GM12878 (cell line): ENCODE results near the gene ZSCAN20. TPM values are rescaled to one million over a fixed set of nuclear protein-coding genes. Genes with fewer than 3 reads are reported as not detected.

ENCODE experiments used
- ATAC-seq: fragments of 200-7000 bp; cut with Tn5 transposase; 3 replicates; pipeline ENCODE4 v1.9.1; 2020; ENCODE audit warnings: mild to moderate bottlenecking, moderate library complexity
- BruUV-seq: library from RNA; stranded (reverse); fragments of 400-500 nt; replicated peaks from 2 replicates; lab custom pipeline; 2021; lab: Mats Ljungman, UMichigan
- CTCF ChIA-PET: fragments of 300-600 bp; sonication (Branson Sonifier 250); formaldehyde crosslinking; extraction: SDS; loops from one replicate; lab custom pipeline; 2021; ENCODE audit warnings: inconsistent platforms; lab: Yijun Ruan, JAX
- POLR2A ChIA-PET: fragments of 350-600 bp; formaldehyde crosslinking; extraction: SDS; loops from one replicate; lab custom pipeline; 2021; ENCODE audit warnings: inconsistent platforms; lab: Charles Lee
- RAD21 ChIA-PET: fragments of 300-600 bp; sonication (Branson Sonifier 250); formaldehyde crosslinking; loops from one replicate; lab custom pipeline; 2023; ENCODE audit warnings: antibody characterized with exemption; ENCODE audit not compliant: unreplicated experiment; lab: Charles Lee
- SMC1A ChIA-PET: fragments of 300-600 bp; sonication (Branson Sonifier 250); formaldehyde crosslinking; loops from one replicate; lab custom pipeline; 2023; ENCODE audit not compliant: unreplicated experiment, uncharacterized antibody; lab: Charles Lee
- DNase-seq: peaks from one replicate; pipeline ENCODE4 v3.0.0-alpha.2; 2011; ENCODE audit warnings: low read depth, low spot score
- FAIRE-seq: peaks from 3 replicates; lab custom pipeline; 2011; peaks lifted over from hg19 to GRCh38; lab: Jason Lieb, UNC
- H2AFZ ChIP-seq: 2 replicates; pipeline ENCODE4 v1.6.0; 2011; ENCODE audit warnings: low read depth, low read length, control low read depth; ENCODE audit not compliant: control insufficient read depth
- H3K27ac ChIP-seq: 2 replicates; pipeline ENCODE4 v1.5.1; 2011; ENCODE audit warnings: control low read depth; ENCODE audit not compliant: control insufficient read depth, insufficient read depth
- H3K27me3 ChIP-seq, 2 experiments: replicated peaks in 1 of 2; 2 replicates each; pipeline versions ENCODE4 v1.6.0 to v1.6.1; 2011; ENCODE audit warnings: low read length in 1 of 2; ENCODE audit not compliant: control insufficient read depth in 2 of 2, insufficient read depth in 2 of 2
- H3K36me3 ChIP-seq, 2 experiments: 2 replicates each; pipeline ENCODE4 v1.5.1; 2011; ENCODE audit warnings: low read length in 1 of 2; ENCODE audit not compliant: control insufficient read depth in 2 of 2, insufficient read depth in 2 of 2
- H3K4me1 ChIP-seq: 2 replicates; pipeline ENCODE4 v1.6.1; 2011; ENCODE audit warnings: mild to moderate bottlenecking, low read length, moderate library complexity, mixed read lengths; ENCODE audit not compliant: control insufficient read depth, insufficient read depth
- H3K4me2 ChIP-seq: 2 replicates; pipeline ENCODE4 v1.6.0; 2011; ENCODE audit warnings: control low read depth; ENCODE audit not compliant: control insufficient read depth, insufficient read depth
- H3K4me3 ChIP-seq: fragments of 200-600 bp; sonication (generic); 2 replicates; pipeline ENCODE4 v1.5.1; 2016
- H3K79me2 ChIP-seq: 2 replicates; pipeline ENCODE4 v1.6.0; 2011; ENCODE audit warnings: low read length; ENCODE audit not compliant: control insufficient read depth, insufficient read depth
- H3K9ac ChIP-seq: 2 replicates; pipeline ENCODE4 v1.8.0; 2011; ENCODE audit warnings: low read length, control low read depth, mixed read lengths; ENCODE audit not compliant: control insufficient read depth, insufficient read depth
- H3K9me3 ChIP-seq: replicated peaks from 3 replicates; pipeline ENCODE4 v1.5.1; 2011; ENCODE audit warnings: mild to moderate bottlenecking, low read length; ENCODE audit not compliant: control insufficient read depth, insufficient read depth
- H4K20me1 ChIP-seq: 2 replicates; pipeline ENCODE4 v1.6.0; 2011; ENCODE audit not compliant: control insufficient read depth, insufficient read depth
- CTCF ChIP-seq, 3 experiments: IDR thresholded peaks in 2 of 3; conservative IDR thresholded peaks in 1 of 3; 2 replicates each; pipeline ENCODE4 v1.5.1; 2011; ENCODE audit warnings: low read depth in 3 of 3, low read length in 3 of 3, mild to moderate bottlenecking in 3 of 3, control low read depth in 2 of 3, moderate library complexity in 2 of 3, inconsistent platforms in 1 of 3, mixed read lengths in 1 of 3; ENCODE audit not compliant: control insufficient read depth in 2 of 3, insufficient read depth in 1 of 3; ENCODE audit errors: extremely low read depth in 1 of 3
- FOXK2 ChIP-seq: fragments of 450-650 bp; IDR thresholded peaks from 2 replicates; pipeline ENCODE4 v1.6.1; 2017; ENCODE audit warnings: mild to moderate bottlenecking, moderate library complexity
- FOXM1 ChIP-seq: IDR thresholded peaks from 2 replicates; pipeline ENCODE4 v1.6.1; 2012; ENCODE audit warnings: low read depth, mild to moderate bottlenecking, inconsistent platforms, low read length, moderate library complexity
- HDAC2 ChIP-seq: fragments of 200-600 bp; sonication (generic); IDR thresholded peaks from 2 replicates; pipeline ENCODE4 v1.6.1; 2017
- NFYB ChIP-seq: IDR thresholded peaks from 2 replicates; pipeline ENCODE4 v1.6.1; 2011; ENCODE audit warnings: low read depth, mild to moderate bottlenecking, low read length, improper control_type of control experiment, moderate library complexity; ENCODE audit not compliant: insufficient read depth
- SIN3A ChIP-seq: IDR thresholded peaks from 2 replicates; pipeline ENCODE4 v1.6.1; 2012; ENCODE audit warnings: low read depth, low read length, improper control_type of control experiment
- TARDBP ChIP-seq: IDR thresholded peaks from 2 replicates; pipeline ENCODE4 v1.6.1; 2016; ENCODE audit warnings: borderline replicate concordance
- ZNF622 ChIP-seq: fragments of 450-650 bp; IDR thresholded peaks from 2 replicates; pipeline ENCODE4 v1.6.1; 2017; ENCODE audit warnings: mild to moderate bottlenecking, inconsistent platforms
- WGBS: methylation state at CpG from one replicate; pipeline ENCODE4 v1.1.6; 2016; ENCODE audit warnings: low lambda C conversion rate; ENCODE audit not compliant: insufficient replicate concordance, insufficient coverage; ENCODE audit errors: missing lambda C conversion rate; 5-methylcytosine and 5-hydroxymethylcytosine counted together
- in situ Hi-C: fragments of 300-500 bp; cut with MboI; formaldehyde crosslinking; loops from 9 replicates; pipeline ENCODE4 v1.14.3; 2018; ENCODE audit warnings: mixed read lengths
- intact Hi-C: fragments of 100-400 bp; cut with micrococcal nuclease; formaldehyde crosslinking; loops from one replicate; pipeline ENCODE4 v1.14.2; 2022; ENCODE audit not compliant: unreplicated experiment
- polyA plus RNA-seq, 11 experiments: library from polyadenylated mRNA; depleted of rRNA in 4 of 11; unstranded in 6 of 11; stranded (reverse) in 5 of 11; fragments of >200 nt; fragmentation: Nextera tagmentation in 4 of 11; fragmentation: Illumina TruSeq in 1 of 11; extraction: Ambion mirVana in 4 of 11; extraction: Trizol in 1 of 11; gene quantifications; 1 replicate in 1 of 11; 2 replicates in 10 of 11; pipeline versions ENCODE4 v1.2.1 to v1.2.3, GENCODE V29; 2011 to 2016; ENCODE audit warnings: inconsistent platforms in 2 of 11, missing spikeins in 2 of 11, low read depth in 1 of 11
- total RNA-seq, 4 experiments: library from RNA; depleted of rRNA in 3 of 4; stranded (reverse); fragments of >200 nt in 3 of 4; fragmentation: Illumina TruSeq in 1 of 4; extraction: Trizol in 1 of 4; gene quantifications; 2 replicates each; pipeline versions ENCODE4 v1.2.1 to v1.2.3, GENCODE V29; 2013 to 2021

ZSCAN20 gene
- total and polyA plus RNA-seq, 10 of the 15 experiments (the other 5 are each of a cell fraction or from before 2014, with no cell fraction given), result 0.35 to 5.1 (median 2.4) TPM

DNA sequence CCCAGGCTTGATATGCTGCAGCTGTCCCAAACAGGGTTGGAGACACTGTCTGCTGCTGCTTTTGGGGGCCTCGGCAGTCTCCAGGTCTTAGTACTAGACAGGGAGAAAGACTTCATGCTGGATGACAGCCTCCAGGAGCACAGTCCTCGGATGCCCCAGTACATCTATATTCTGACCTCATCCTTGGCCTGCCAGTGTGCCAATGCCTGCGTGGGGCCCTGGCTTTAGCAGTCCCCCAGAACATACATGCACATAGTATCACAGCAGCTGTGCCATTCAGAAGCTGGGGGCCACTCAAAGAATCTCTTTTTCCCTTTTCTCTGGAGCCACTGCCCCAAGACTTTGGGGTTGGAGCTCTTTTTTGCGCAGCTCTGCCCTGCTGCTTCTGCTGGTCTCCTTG, 4.4 kb upstream of the ZSCAN20 start (continued):
- no peak for TF ChIP-seq CTCF (IDR thresholded peaks at IDR 0.05 in 2 of 3, conservative IDR thresholded peaks at IDR 0.05 in 1 of 3; ENCODE audit: control insufficient read depth in 2 of 3, extremely low read depth in 1 of 3, insufficient read depth in 1 of 3, low read depth in 3 of 3, low read length in 3 of 3)
- TF ChIP-seq NFYB, result no peak

DNA sequence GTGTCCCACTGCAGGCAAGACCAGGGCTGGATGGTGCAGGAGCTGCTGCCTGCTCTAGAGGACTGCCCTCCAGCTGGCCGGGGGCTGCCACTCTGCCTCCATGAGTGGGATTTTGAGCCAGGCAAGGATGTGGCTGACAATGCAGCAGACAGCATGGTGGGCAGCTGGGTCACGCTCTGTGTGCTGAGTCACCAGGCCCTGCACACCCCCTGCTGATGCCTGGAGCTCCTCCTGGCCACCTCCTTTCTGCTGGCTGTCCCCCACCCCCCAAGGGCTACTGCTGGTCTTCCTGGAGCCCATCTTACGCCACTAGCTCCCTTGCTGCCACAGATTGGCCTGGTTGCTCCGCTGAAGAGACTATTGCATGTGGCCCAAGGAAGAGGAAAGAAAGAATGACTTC, 3.9 kb upstream of the ZSCAN20 start:
- H2AFZ ChIP-seq, result no peak overlapping the region
- no peaks in the 10 kb centered on the region for H4K20me1 ChIP-seq
- ATAC-seq, result no peak
- CTCF ChIA-PET, result interaction anchor here (0.6 to 9.8 kb wide), 11 partner anchors 8 to 444 kb away, joined by 3 to 239 read pairs (median 7); no protein-coding TSS in a partner anchor
- in situ Hi-C loops, result loop anchor here (5.0 kb wide), 2 partner anchors 101 to 171 kb away; no protein-coding TSS in a partner anchor
- WGBS, result 19% methylated on average over 4 of the region's 4 CpGs
- H3K4me1 ChIP-seq, result peaks cover 16% of the 10 kb centered on the region
- H3K79me2 ChIP-seq, result peaks cover 8% of the 10 kb centered on the region
- H3K27me3 ChIP-seq, result no peaks in the 10 kb centered on the region
- no peak for DNase-seq
- H3K9ac ChIP-seq, result no peak overlapping the region
- no peak for FAIRE-seq
- intact Hi-C loops, result no loop called here
- no peaks in the 10 kb centered on the region for H3K36me3 ChIP-seq
- H3K4me2 ChIP-seq, result no peak overlapping the region
- no peak overlapping the region for H3K4me3 ChIP-seq
- no peak overlapping the region for H3K27ac ChIP-seq
- no TSS peak for BruUV-seq
- TF ChIP-seq ZNF622 (no peak), FOXK2 (no peak), SIN3A (no peak), HDAC2 (no peak), FOXM1 (no peak), TARDBP (no peak)
- SMC1A ChIA-PET, result interaction anchor here (0.8 to 8.8 kb wide), 6 partner anchors 11 to 356 kb away, joined by 3 to 149 read pairs (median 4); no protein-coding TSS in a partner anchor
- POLR2A ChIA-PET, result no interaction called here
- no peaks in the 10 kb centered on the region for H3K9me3 ChIP-seq
- RAD21 ChIA-PET, result interaction anchor here (0.7 to 6.3 kb wide), 6 partner anchors 8 to 173 kb away, joined by 3 to 103 read pairs (median 4); no protein-coding TSS in a partner anchor
